ENCODE results near the gene GAS2L3.
"Not testable (repeated sequence)": the region's sequence is repeated elsewhere in the genome, so short reads cannot be mapped to it uniquely, and the experiment has no call there.

The GAS2L3 gene

DNA sequence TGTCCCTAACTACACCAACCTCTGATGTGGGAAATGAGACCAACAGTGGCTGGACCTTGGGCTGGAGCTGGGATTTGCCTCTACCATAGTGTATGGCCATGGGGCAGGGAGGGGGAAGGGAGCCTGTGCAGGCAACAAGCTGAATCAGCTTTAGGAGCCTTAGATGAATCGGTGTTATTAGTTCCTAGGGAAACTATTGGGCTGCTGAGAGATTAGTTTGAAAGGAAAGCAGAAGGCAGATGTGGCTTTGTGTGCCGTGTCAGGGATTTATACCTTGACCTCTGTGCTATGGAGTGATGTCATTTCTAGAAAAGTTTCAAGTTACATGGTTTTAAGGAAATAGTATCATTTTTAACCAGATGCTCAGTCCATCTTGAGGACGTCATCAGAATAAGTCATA, 19.5 kb upstream of the GAS2L3 start:
- TF ChIP-seq, protein P1, sequence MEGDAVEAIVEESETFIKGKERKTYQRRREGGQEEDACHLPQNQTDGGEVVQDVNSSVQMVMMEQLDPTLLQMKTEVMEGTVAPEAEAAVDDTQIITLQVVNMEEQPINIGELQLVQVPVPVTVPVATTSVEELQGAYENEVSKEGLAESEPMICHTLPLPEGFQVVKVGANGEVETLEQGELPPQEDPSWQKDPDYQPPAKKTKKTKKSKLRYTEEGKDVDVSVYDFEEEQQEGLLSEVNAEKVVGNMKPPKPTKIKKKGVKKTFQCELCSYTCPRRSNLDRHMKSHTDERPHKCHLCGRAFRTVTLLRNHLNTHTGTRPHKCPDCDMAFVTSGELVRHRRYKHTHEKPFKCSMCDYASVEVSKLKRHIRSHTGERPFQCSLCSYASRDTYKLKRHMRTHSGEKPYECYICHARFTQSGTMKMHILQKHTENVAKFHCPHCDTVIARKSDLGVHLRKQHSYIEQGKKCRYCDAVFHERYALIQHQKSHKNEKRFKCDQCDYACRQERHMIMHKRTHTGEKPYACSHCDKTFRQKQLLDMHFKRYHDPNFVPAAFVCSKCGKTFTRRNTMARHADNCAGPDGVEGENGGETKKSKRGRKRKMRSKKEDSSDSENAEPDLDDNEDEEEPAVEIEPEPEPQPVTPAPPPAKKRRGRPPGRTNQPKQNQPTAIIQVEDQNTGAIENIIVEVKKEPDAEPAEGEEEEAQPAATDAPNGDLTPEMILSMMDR (IDR thresholded peaks at IDR 0.05), result no peak
- H3K27ac ChIP-seq, result no peak overlapping the region

DNA sequence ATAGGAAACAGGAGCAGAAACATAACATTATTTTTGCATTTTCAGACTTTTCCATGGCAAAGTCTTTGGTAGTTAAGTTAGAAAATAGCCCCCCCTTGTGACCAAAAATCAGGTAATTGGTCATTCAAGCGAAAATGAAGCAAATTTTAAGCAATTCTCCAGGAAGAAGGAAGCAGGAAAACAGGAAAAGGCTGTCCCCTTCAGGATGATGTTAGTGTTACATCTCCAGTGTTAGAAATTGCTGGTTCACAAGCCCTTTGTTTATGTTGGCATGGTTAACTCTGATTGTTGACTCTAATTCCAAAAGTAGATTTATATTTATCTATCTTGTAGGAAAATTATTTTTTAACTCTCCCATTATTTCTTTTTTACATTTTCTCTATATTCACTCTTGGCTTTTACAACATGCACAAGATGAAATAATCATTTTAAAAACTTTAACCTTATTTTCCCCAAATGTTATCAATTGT, 18.8 kb upstream of the GAS2L3 start:
- Histone ChIP-seq H3K27me3 (ENCODE audit: control insufficient read depth, insufficient read depth, low read length) (no peaks in the 10 kb centered on the region), H3K9ac (no peak overlapping the region), H3K4me2 (ENCODE audit: low read length) (no peak overlapping the region), H3K4me1 (no peaks in the 10 kb centered on the region), H2AFZ (no peak overlapping the region), H3K36me3 (ENCODE audit: control insufficient read depth, insufficient read depth, low read length) (no peaks in the 10 kb centered on the region), H3K9me3 (ENCODE audit: control insufficient read depth, low read length) (no peaks in the 10 kb centered on the region), H3K4me3 (ENCODE audit: low read depth, low read length) (no peak overlapping the region), H3K27ac (no peak overlapping the region), H3K79me2 (no peaks in the 10 kb centered on the region)
- TF ChIP-seq, protein P1 (IDR thresholded peaks at IDR 0.05), result peak; percentile 73

More for the DNA sequence above, 19.5 kb upstream of the GAS2L3 start:
- no peaks in the 10 kb centered on the region for H3K4me1 ChIP-seq
- H3K4me2 ChIP-seq (ENCODE audit: low read length), result no peak overlapping the region
- H3K4me3 ChIP-seq (ENCODE audit: low read depth, low read length), result no peak overlapping the region
- H3K27me3 ChIP-seq (ENCODE audit: control insufficient read depth, insufficient read depth, low read length), result no peaks in the 10 kb centered on the region
- no peaks in the 10 kb centered on the region for H3K9me3 ChIP-seq (ENCODE audit: control insufficient read depth, low read length)
- H3K79me2 ChIP-seq, result no peaks in the 10 kb centered on the region
- peak overlapping the region; percentile 1 for H2AFZ ChIP-seq
- no peak overlapping the region for H3K9ac ChIP-seq
- H3K36me3 ChIP-seq (ENCODE audit: control insufficient read depth, insufficient read depth, low read length), result no peaks in the 10 kb centered on the region

DNA sequence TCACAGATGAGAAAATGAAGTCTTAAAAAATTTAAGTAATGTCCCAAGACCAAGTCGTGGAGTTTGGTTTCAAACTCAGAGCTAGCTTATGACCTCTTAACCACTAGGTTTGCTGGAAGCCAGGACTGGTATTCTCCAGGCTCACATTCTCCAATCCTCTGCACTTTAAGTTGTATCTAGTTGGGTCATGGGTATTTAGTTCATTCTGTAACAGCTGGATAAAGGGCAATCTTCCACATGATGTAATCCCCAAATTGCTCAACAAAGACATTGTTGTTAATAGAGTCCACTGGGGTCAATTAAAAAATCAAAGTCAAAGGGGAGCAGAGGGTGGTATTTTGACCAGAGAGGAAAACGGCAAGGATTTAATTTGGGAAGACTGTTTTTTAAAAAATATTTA, 17.8 kb upstream of the GAS2L3 start:
- H3K9me3 ChIP-seq (ENCODE audit: control insufficient read depth, low read length), result no peaks in the 10 kb centered on the region
- no peaks in the 10 kb centered on the region for H3K27me3 ChIP-seq (ENCODE audit: control insufficient read depth, insufficient read depth, low read length)
- TF ChIP-seq, protein P1 (IDR thresholded peaks at IDR 0.05), result no peak
- H3K4me1 ChIP-seq, result no peaks in the 10 kb centered on the region
- no peak overlapping the region for H3K9ac ChIP-seq
- H3K79me2 ChIP-seq, result no peaks in the 10 kb centered on the region
- H3K4me2 ChIP-seq (ENCODE audit: low read length), result no peak overlapping the region
- H3K27ac ChIP-seq, result no peak overlapping the region
- H2AFZ ChIP-seq, result no peak overlapping the region
- H3K4me3 ChIP-seq (ENCODE audit: low read depth, low read length), result no peak overlapping the region
- H3K36me3 ChIP-seq (ENCODE audit: control insufficient read depth, insufficient read depth, low read length), result no peaks in the 10 kb centered on the region

DNA sequence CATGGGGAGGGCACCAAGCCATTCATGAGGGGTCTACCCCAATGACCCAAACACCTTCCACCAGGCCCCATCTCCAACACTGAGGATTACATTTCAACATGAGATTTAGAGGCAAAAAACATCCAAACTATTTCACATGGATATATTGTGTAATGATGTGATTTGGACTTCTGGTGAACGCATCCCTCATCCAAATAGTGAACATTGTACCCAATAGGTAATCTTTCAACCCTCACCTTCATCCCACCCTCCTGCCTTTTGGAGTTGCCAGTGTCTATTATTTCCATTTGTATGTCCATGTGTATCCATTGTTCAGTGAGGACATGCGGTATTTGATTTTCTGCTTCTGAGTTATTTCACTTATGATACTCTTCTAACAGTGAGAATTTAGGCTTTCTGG, 16.1 kb upstream of the GAS2L3 start:
- no peaks in the 10 kb centered on the region for H3K36me3 ChIP-seq (ENCODE audit: control insufficient read depth, insufficient read depth, low read length)
- H3K9ac ChIP-seq, result no peak overlapping the region
- H2AFZ ChIP-seq, result no peak overlapping the region
- H3K27me3 ChIP-seq (ENCODE audit: control insufficient read depth, insufficient read depth, low read length), result no peaks in the 10 kb centered on the region
- H3K4me1 ChIP-seq, result no peaks in the 10 kb centered on the region
- H3K79me2 ChIP-seq, result no peaks in the 10 kb centered on the region
- no peak overlapping the region for H3K4me2 ChIP-seq (ENCODE audit: low read length)
- H3K9me3 ChIP-seq (ENCODE audit: control insufficient read depth, low read length), result no peaks in the 10 kb centered on the region
- TF ChIP-seq, protein P1 (IDR thresholded peaks at IDR 0.05), result no peak
- H3K27ac ChIP-seq, result no peak overlapping the region
- no peak overlapping the region for H3K4me3 ChIP-seq (ENCODE audit: low read depth, low read length)

DNA sequence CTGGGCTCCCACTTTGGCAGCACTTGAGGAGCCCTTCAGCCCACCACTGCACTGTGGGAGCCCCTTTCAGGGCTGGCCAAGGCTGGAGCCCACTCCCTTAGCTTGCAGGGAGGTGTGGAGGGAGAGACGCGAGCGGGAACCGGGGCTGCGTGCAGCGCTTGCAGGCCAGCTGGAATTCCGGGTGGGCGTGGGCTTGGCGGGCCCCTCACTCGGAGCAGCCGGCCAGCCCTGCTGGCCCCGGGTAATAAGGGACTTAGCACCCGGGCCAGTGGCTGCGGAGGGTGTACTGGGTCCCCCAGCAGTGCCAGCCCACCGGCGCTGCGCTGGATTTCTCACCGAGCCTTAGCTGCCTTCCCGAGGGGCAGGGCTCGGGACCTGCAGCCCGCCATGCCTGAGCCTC, 14.2 kb upstream of the GAS2L3 start:
- H3K9ac ChIP-seq; H3K27ac ChIP-seq; H3K27me3 ChIP-seq (ENCODE audit: control insufficient read depth, insufficient read depth, low read length); H3K79me2 ChIP-seq; H3K4me1 ChIP-seq; H2AFZ ChIP-seq; H3K4me3 ChIP-seq (ENCODE audit: low read depth, low read length); H3K4me2 ChIP-seq (ENCODE audit: low read length); H3K9me3 ChIP-seq (ENCODE audit: control insufficient read depth, low read length); H3K36me3 ChIP-seq (ENCODE audit: control insufficient read depth, insufficient read depth, low read length): not testable (repeated sequence)
